Measurements from ENCODE around the gene CBS. TPM values are rescaled to one million over a fixed set of nuclear protein-coding genes. Genes with fewer than 3 reads are reported as not detected.
A peak's percentile ranks its signal among the peaks of the same experiment; 100 is the strongest.
"Not testable (repeated sequence)": the region's sequence is repeated elsewhere in the genome, so short reads cannot be mapped to it uniquely, and the experiment has no call there.

Gene CBS
- total and polyA plus RNA-seq, 5 donors, result 4.8 to 13.3 (median 10.5) TPM

DNA sequence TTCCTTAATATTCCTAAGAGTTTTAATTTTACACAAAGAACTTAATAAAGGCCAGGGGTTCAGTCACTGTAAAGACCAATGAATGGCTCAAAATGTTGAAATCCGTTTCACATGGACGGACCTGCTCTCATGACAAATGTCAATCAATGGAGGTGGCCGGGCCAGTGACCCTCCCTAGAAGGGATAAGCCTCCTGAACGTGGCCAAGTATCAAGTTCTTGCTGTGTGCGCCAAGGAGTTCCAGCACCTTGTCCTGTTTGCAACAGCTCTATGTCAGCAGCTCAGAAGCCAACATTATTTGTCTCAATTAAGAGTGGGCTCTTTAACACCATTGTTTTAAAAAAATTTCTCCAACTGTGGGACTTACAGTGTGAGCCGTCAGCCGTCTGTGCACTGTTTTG is 25.4 kb upstream of the CBS start:
- DNase-seq; H3K4me3 ChIP-seq (ENCODE audit: low read length); H3K4me1 ChIP-seq (ENCODE audit: control insufficient read depth, insufficient read depth, low read length); H3K9me3 ChIP-seq (ENCODE audit: control insufficient read depth, low read length); H3K27ac ChIP-seq (ENCODE audit: low read length); intact Hi-C loops (cut with DNase I); ATAC-seq; H3K27me3 ChIP-seq (ENCODE audit: control insufficient read depth, insufficient read depth): not testable (repeated sequence)
- no CpG with 5 or more reads among the region's 7 CpGs for WGBS

DNA sequence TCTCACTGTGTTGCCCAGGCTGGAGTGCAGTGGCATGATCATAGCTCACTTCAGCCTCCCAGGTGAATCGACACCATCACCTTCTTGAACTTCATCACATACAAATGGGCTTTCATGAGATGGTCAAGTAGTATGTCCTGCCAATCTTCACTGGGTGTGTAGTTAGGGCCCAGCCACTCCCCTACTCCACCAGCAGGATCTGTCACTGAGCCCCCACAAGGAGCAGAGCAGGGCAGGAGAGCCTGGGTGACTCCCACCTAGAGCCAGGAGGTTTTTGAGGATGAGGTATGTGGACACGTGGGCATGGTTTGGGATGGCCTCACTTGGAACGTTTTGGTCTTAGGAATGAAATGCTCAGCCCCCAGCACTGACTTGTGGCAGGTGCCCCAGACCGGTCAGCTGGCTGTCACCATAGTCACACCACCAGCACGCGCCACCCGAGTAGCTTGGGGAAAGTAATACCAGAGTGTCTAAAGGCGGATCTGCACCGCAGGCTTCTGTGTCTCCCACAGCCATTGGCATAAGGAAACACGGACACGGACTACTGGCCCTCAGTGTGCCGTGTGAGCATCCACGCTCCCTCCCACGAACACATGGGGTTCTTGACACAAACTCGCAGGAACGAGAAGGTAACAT is 16.5 kb upstream of the CBS start:
- ATAC-seq; H3K4me1 ChIP-seq (ENCODE audit: control insufficient read depth, insufficient read depth, low read length); H3K27me3 ChIP-seq (ENCODE audit: control insufficient read depth, insufficient read depth); DNase-seq; intact Hi-C loops (cut with DNase I); H3K9me3 ChIP-seq (ENCODE audit: control insufficient read depth, low read length); H3K4me3 ChIP-seq (ENCODE audit: low read length); H3K27ac ChIP-seq (ENCODE audit: low read length): not testable (repeated sequence)
- no CpG with 5 or more reads among the region's 16 CpGs for WGBS

- DNase-seq; H3K4me1 ChIP-seq (ENCODE audit: control insufficient read depth, insufficient read depth, low read length); intact Hi-C loops (cut with DNase I); H3K27ac ChIP-seq (ENCODE audit: low read length); H3K9me3 ChIP-seq (ENCODE audit: control insufficient read depth, low read length); ATAC-seq; H3K27me3 ChIP-seq (ENCODE audit: control insufficient read depth, insufficient read depth); H3K4me3 ChIP-seq (ENCODE audit: low read length): not testable (repeated sequence)
- 91% methylated on average over 1 of the region's 3 CpGs for WGBS
Measured at GRCh38 chr21:43090947-43091346, 15.3 kb upstream of the CBS start.

DNA sequence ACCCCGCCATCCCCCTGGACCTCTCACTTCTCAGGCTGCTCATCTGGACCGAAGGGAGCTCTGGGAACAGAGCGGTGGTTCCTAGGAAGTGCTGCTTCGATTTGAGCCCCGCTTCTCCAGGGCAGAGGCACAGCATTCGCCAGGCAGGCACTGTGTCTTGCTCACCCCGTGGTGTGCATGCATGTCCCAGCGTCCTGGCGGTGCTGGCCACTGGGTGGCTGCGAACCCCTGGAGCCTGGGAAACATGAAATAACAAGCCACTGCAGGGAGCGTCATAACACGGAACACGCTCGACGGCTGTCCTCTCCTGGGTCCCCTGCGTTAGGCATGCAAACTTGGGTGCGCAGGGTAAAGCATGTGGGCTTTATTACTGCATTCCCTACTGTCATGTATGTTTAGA is 13.8 kb upstream of the CBS start:
- ATAC-seq; intact Hi-C loops (cut with DNase I); H3K4me1 ChIP-seq (ENCODE audit: control insufficient read depth, insufficient read depth, low read length); DNase-seq; H3K27ac ChIP-seq (ENCODE audit: low read length); H3K4me3 ChIP-seq (ENCODE audit: low read length); H3K9me3 ChIP-seq (ENCODE audit: control insufficient read depth, low read length); H3K27me3 ChIP-seq (ENCODE audit: control insufficient read depth, insufficient read depth): not testable (repeated sequence)
- no CpG with 5 or more reads among the region's 17 CpGs for WGBS

DNA sequence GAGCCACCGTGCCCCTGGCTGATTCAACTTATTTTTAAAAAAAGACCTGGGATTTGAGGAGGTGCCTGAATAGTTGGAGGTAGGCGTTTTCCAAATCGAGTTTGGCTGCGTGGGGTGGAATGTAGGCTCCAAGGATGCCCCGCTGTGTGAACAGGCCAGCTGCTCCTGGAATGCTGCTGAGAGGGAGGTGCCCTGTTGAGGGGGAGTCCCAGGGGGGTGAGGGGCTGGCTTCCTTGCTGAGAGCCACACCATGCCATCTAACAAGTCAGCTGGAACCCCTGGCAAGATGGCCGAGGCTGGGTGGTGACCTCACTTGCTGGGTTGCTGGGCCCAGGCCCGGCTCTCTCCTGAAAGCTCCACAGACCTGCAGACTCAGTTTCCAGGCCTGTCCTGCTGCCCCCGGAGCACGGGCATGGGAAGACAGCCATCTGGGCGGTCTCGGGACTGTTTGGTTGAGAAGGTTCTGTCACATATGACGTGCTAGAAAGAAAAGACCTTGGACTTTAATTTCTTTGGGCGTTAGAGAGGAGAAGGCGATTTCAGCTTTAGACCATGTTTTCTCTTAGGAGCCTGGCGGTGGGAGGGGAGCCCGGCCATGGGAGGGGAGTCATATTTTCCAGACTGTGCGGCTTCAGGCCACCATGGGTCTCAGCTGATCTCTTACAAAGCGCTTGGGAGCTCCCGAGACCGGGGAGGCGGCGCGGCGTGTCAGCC is 7.1 kb upstream of the CBS start:
- ATAC-seq; intact Hi-C loops (cut with DNase I); H3K4me1 ChIP-seq (ENCODE audit: control insufficient read depth, insufficient read depth, low read length); H3K27ac ChIP-seq (ENCODE audit: low read length); H3K27me3 ChIP-seq (ENCODE audit: control insufficient read depth, insufficient read depth); DNase-seq; H3K4me3 ChIP-seq (ENCODE audit: low read length); H3K9me3 ChIP-seq (ENCODE audit: control insufficient read depth, low read length): not testable (repeated sequence)
- no CpG with 5 or more reads among the region's 24 CpGs for WGBS

DNA sequence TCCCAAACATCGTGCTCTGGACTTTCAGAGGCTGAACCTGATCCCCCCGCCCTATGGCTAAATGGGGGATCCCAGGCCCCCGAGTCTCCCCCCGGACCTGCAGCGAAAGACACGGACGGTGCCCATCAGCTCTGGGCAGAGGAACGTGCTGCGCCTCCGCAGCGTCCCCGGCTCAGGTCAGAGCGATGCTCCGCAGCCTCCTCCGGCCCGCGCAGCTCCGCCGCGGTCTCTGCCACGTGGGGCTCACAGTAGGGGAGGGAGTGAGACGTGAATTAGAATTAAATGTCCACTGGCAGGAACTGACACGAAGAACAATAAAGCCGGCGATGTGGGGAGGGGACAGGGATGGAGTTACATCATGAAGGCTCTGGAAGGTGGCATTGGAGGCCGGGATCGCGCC is 1.0 kb upstream of the CBS start:
- H3K27ac ChIP-seq (ENCODE audit: low read length); H3K4me3 ChIP-seq (ENCODE audit: low read length); intact Hi-C loops (cut with DNase I); H3K4me1 ChIP-seq (ENCODE audit: control insufficient read depth, insufficient read depth, low read length); H3K9me3 ChIP-seq (ENCODE audit: control insufficient read depth, low read length); H3K27me3 ChIP-seq (ENCODE audit: control insufficient read depth, insufficient read depth): not testable (repeated sequence)
- ATAC-seq (peak; percentile 42 to 49), DNase-seq (peak in 2 of 3 donors; percentile 4 to 49)
- WGBS, result 4% methylated on average over 14 of the region's 28 CpGs

- H3K27me3 ChIP-seq (ENCODE audit: control insufficient read depth, insufficient read depth); H3K27ac ChIP-seq (ENCODE audit: low read length); DNase-seq; H3K9me3 ChIP-seq (ENCODE audit: control insufficient read depth, low read length); intact Hi-C loops (cut with DNase I); H3K4me1 ChIP-seq (ENCODE audit: control insufficient read depth, insufficient read depth, low read length); H3K4me3 ChIP-seq (ENCODE audit: low read length): not testable (repeated sequence)
- peak; percentile 13 to 17 for ATAC-seq
- WGBS, result no CpG with 5 or more reads among the region's 77 CpGs
Measured at GRCh38 chr21:43076023-43076637, 495 bp upstream of the CBS start.

DNA sequence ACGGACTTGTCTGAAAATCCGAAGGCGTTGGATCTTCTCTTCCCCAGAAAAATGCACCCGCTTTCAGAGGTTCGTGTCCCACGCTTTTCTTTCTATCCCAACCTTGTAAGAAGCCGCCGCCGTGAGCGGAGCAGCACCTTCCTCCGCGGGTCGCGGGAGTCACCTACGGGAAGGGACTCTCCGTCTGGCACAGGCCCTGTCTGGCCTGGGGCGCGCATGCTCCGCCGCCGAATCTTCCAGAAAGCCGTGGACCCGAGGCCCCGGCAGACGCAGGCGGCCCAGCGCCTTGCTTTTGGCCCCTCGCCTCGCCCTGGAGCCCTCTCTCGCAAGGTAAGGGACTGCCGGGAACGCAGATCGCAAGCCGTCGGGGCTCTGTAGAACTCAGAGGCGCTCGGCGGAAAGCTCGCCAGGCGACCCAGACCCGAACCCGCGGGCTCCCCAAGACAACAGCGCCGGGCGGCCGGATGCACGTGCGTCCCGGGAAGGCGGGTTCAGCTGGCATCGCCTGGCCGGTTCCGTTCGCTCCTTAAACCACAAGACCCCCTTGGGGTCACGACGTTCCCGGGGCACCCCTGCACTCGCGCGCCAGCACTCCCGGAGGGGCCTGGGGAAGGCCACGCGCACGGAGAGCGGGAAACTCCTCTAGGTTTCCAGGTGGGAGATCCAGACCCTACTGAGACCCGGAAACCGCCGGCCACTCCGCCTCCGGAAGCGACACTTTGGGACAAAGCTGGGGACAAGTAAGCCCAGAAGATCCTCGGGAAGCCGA is 1.1 kb downstream of the CBS start:
- H3K9me3 ChIP-seq (ENCODE audit: control insufficient read depth, low read length); H3K27me3 ChIP-seq (ENCODE audit: control insufficient read depth, insufficient read depth); H3K27ac ChIP-seq (ENCODE audit: low read length); H3K4me1 ChIP-seq (ENCODE audit: control insufficient read depth, insufficient read depth, low read length); DNase-seq; intact Hi-C loops (cut with DNase I); H3K4me3 ChIP-seq (ENCODE audit: low read length): not testable (repeated sequence)
- ATAC-seq, result peak in 1 of 2 donors; percentile 24
- WGBS, result no CpG with 5 or more reads among the region's 74 CpGs

DNA sequence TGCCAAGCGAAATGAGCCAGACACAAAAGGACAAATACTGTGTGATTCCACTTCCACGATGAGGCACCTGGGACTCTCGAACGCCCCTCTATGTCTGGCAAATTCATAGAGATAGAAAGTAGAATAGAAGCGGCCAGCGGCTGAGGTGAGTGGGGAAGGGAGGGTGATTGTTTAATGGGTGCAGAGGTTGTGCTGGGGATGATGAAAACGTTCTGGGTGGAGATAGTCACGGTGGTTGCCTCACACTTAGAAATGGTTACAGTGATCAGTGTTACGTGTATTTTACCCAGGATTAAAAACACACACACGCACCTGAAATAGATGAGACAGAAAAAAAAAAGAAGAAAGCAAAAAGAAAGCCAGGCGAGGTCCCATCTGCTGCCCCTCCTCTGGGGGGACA is 2.9 kb downstream of the CBS start:
- WGBS, result no CpG with 5 or more reads among the region's 11 CpGs
- DNase-seq; H3K27ac ChIP-seq (ENCODE audit: low read length); H3K27me3 ChIP-seq (ENCODE audit: control insufficient read depth, insufficient read depth); ATAC-seq; H3K9me3 ChIP-seq (ENCODE audit: control insufficient read depth, low read length); H3K4me3 ChIP-seq (ENCODE audit: low read length); intact Hi-C loops (cut with DNase I); H3K4me1 ChIP-seq (ENCODE audit: control insufficient read depth, insufficient read depth, low read length): not testable (repeated sequence)

DNA sequence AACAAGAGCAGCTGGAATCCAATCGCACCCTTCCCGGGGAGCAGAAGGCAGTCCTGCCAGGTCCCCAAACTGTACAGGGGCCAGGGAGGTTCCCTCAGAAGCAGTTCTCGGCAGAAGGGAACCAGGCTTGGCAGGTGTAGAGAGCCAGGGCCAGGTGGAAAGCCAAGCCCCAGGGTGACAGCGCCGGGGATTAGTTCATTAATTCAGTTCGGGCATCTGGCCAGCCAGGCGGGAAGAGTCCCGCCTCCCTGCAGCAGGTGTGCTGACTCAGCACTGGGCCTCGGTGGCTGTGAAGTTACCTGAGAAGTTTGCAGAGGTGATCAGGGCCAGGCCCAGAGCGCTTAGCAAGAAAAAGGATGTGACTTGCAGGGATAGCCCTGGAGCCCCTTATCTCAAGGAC is 6.0 kb downstream of the CBS start:
- H3K9me3 ChIP-seq (ENCODE audit: control insufficient read depth, low read length); intact Hi-C loops (cut with DNase I): not testable (repeated sequence)
- WGBS, result 100% methylated on average over 1 of the region's 10 CpGs

DNA sequence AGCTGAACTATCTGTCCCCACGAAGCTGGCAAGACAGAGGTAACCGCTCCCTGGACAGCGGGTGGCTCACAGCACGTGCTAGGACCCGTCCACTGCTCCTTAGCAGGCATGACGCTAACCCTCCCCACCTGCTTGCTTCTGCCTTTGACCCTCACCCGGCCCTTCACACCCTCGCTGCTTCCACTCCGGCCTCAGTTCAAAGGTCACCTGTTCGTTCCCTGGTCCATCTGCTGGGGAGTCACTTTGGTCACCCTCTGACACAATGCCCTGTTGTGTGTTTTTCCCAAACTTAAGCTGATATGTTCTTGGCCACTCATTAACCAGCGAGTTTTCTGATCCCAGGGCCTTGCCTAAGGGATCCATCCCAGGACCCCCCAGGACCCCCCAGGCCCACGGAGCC is 7.6 kb downstream of the CBS start:
- H3K27ac ChIP-seq (ENCODE audit: low read length); H3K4me1 ChIP-seq (ENCODE audit: control insufficient read depth, insufficient read depth, low read length); H3K27me3 ChIP-seq (ENCODE audit: control insufficient read depth, insufficient read depth); intact Hi-C loops (cut with DNase I); ATAC-seq; DNase-seq; H3K4me3 ChIP-seq (ENCODE audit: low read length); H3K9me3 ChIP-seq (ENCODE audit: control insufficient read depth, low read length): not testable (repeated sequence)
- 86% methylated on average over 4 of the region's 12 CpGs for WGBS

More for the DNA sequence above, 6.0 kb downstream of the CBS start:
- not testable (repeated sequence) for H3K27me3 ChIP-seq (ENCODE audit: control insufficient read depth, insufficient read depth); H3K27ac ChIP-seq (ENCODE audit: low read length); H3K4me3 ChIP-seq (ENCODE audit: low read length); DNase-seq; H3K4me1 ChIP-seq (ENCODE audit: control insufficient read depth, insufficient read depth, low read length); ATAC-seq

Data from right cardiac atrium (tissue), 5 donors.